ENCODE data around the gene SCLY. TPM values are rescaled to one million over a fixed set of nuclear protein-coding genes. Genes with fewer than 3 reads are reported as not detected.

SCLY gene

GRCh38 chr2:238141541-238142318, 80.9 kb downstream of the SCLY start:
- Histone ChIP-seq H3K4me1 (ENCODE audit: control insufficient read depth, insufficient read depth, low read length) (peaks cover 60% of the 10 kb centered on the region), H3K4me3 (ENCODE audit: low read length) (peak overlapping the region; percentile 34), H3K9me3 (replicated peaks; ENCODE audit: low read length) (no peaks in the 10 kb centered on the region), H3K4me2 (ENCODE audit: low read length) (peak overlapping the region; percentile 75), H3K9ac (ENCODE audit: low read depth, low read length) (peak overlapping the region; percentile 21), H3K36me3 (ENCODE audit: insufficient read depth, low read length) (no peaks in the 10 kb centered on the region), H3K27me3 (ENCODE audit: control insufficient read depth, insufficient read depth, low read length) (no peaks in the 10 kb centered on the region)

- Histone ChIP-seq H3K9ac (ENCODE audit: low read depth, low read length) (peak overlapping the region; percentile 70), H3K4me2 (ENCODE audit: low read length) (peak overlapping the region; percentile 75), H3K4me3 (ENCODE audit: low read length) (peak overlapping the region; percentile 34), H3K36me3 (ENCODE audit: insufficient read depth, low read length) (no peaks in the 10 kb centered on the region), H3K9me3 (replicated peaks; ENCODE audit: low read length) (no peaks in the 10 kb centered on the region), H3K4me1 (ENCODE audit: control insufficient read depth, insufficient read depth, low read length) (peaks cover 52% of the 10 kb centered on the region), H3K27me3 (ENCODE audit: control insufficient read depth, insufficient read depth, low read length) (no peaks in the 10 kb centered on the region)
Observed at GRCh38 chr2:238142382-238143205, 81.8 kb downstream of the SCLY start.

DNA sequence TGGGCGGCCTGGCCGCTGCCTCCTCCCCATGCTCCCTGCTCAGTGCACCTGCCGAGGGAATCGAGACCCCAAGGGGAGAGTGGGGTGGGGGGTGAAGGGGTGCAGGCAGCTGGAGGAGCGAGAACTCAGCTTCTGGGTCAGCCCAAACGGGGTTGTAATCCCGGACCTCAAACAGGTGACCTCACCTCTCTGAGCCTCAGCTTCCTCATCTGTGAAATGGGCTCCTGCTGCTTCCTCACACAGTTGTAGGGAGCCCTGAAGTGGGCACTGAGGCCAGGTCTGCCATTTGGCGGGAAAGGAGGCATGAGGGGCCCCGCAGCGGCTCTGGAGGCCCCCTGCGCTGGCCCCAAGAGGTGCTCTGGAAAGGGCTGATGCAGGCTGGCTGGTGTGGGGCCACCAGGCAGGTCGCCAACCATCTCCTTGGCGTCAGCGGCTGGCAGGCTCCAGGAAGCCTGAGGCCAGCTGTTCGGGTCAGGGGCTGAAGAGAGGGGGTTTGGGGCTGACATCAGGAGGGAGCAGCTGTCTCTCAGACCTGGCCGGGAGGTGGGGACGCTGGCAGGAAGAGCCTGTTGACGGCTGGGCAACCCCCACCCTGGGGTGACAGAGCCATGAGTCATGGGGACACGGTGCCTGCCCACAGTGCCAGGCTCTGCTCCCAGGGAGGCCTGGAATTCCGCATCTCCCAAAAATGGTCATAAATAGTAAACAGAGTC, 82.6 kb downstream of the SCLY start:
- H3K36me3 ChIP-seq (ENCODE audit: insufficient read depth, low read length): no peaks in the 10 kb centered on the region
- peak overlapping the region; percentile 70 for H3K9ac ChIP-seq (ENCODE audit: low read depth, low read length)
- H3K4me3 ChIP-seq (ENCODE audit: low read length): peak overlapping the region; percentile 52

GRCh38 chr2:238144262-238144661, 83.5 kb downstream of the SCLY start:
- no peaks in the 10 kb centered on the region for H3K36me3 ChIP-seq (ENCODE audit: insufficient read depth, low read length)
- H3K9me3 ChIP-seq (replicated peaks; ENCODE audit: low read length): no peaks in the 10 kb centered on the region
- H3K4me2 ChIP-seq (ENCODE audit: low read length): peak overlapping the region; percentile 75
- no peaks in the 10 kb centered on the region for H3K27me3 ChIP-seq (ENCODE audit: control insufficient read depth, insufficient read depth, low read length)
- no peak overlapping the region for H3K4me3 ChIP-seq (ENCODE audit: low read length)
- peak overlapping the region; percentile 55 for H3K9ac ChIP-seq (ENCODE audit: low read depth, low read length)
- peaks cover 36% of the 10 kb centered on the region for H3K4me1 ChIP-seq (ENCODE audit: control insufficient read depth, insufficient read depth, low read length)

More for the DNA sequence above, 82.6 kb downstream of the SCLY start:
- Histone ChIP-seq H3K4me2 (ENCODE audit: low read length) (peak overlapping the region; percentile 75), H3K4me1 (ENCODE audit: control insufficient read depth, insufficient read depth, low read length) (peaks cover 44% of the 10 kb centered on the region), H3K9me3 (replicated peaks; ENCODE audit: low read length) (no peaks in the 10 kb centered on the region), H3K27me3 (ENCODE audit: control insufficient read depth, insufficient read depth, low read length) (no peaks in the 10 kb centered on the region)

DNA sequence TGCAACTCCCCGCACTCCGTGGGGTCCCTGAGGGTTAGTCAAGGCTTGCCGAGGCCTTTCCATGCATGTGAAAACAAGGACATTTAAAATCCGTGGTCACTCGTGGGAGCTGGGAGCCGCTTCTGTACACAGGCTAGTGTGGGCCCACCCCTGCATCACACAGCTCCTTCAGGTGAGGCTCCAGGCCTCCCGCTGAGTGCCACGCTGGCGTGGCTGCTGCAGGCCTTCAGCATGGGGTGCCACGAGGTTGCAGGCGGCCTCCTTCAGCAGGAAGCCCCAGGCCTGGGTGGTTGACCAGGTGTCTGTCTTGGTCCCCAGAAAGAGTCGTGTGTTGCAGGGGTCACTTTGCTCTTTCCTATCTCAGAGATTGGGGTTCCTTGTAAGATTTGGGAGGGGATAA, 84.2 kb downstream of the SCLY start:
- Histone ChIP-seq H3K4me2 (ENCODE audit: low read length) (no peak overlapping the region), H3K27me3 (ENCODE audit: control insufficient read depth, insufficient read depth, low read length) (no peaks in the 10 kb centered on the region), H3K9me3 (replicated peaks; ENCODE audit: low read length) (no peaks in the 10 kb centered on the region), H3K36me3 (ENCODE audit: insufficient read depth, low read length) (no peaks in the 10 kb centered on the region), H3K4me1 (ENCODE audit: control insufficient read depth, insufficient read depth, low read length) (peaks cover 32% of the 10 kb centered on the region), H3K9ac (ENCODE audit: low read depth, low read length) (no peak overlapping the region), H3K4me3 (ENCODE audit: low read length) (no peak overlapping the region)

DNA sequence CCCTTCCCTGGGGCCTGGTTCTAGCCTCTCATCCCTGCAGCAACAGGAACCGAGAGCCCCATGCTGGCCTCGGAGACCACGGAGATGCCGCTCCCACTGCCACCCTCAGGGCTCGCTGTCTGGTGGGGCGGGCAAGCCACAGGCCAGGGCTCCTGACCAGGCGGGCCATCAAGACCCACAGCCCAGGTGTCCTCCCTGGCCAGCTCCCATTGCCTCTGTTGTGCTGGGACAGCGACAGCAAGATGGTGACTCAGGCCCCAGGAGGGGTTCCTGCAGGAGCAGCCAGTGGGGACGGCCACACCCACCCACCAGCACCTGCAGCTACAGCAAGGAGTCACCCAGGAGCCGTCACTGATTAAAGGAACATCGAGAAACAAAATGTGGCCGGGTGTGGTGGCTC, 85.0 kb downstream of the SCLY start:
- Histone ChIP-seq H3K27me3 (ENCODE audit: control insufficient read depth, insufficient read depth, low read length) (no peaks in the 10 kb centered on the region), H3K4me3 (ENCODE audit: low read length) (no peak overlapping the region), H3K36me3 (ENCODE audit: insufficient read depth, low read length) (no peaks in the 10 kb centered on the region), H3K9ac (ENCODE audit: low read depth, low read length) (no peak overlapping the region), H3K9me3 (replicated peaks; ENCODE audit: low read length) (no peaks in the 10 kb centered on the region), H3K4me2 (ENCODE audit: low read length) (no peak overlapping the region), H3K4me1 (ENCODE audit: control insufficient read depth, insufficient read depth, low read length) (peaks cover 32% of the 10 kb centered on the region)

GRCh38 chr2:238146884-238147544, 86.2 kb downstream of the SCLY start:
- no peaks in the 10 kb centered on the region for H3K27me3 ChIP-seq (ENCODE audit: control insufficient read depth, insufficient read depth, low read length)
- no peak overlapping the region for H3K4me3 ChIP-seq (ENCODE audit: low read length)
- H3K4me2 ChIP-seq (ENCODE audit: low read length): no peak overlapping the region
- peaks cover 22% of the 10 kb centered on the region for H3K4me1 ChIP-seq (ENCODE audit: control insufficient read depth, insufficient read depth, low read length)
- no peak overlapping the region for H3K9ac ChIP-seq (ENCODE audit: low read depth, low read length)
- H3K36me3 ChIP-seq (ENCODE audit: insufficient read depth, low read length): no peaks in the 10 kb centered on the region
- H3K9me3 ChIP-seq (replicated peaks; ENCODE audit: low read length): no peaks in the 10 kb centered on the region

GRCh38 chr2:238148981-238149380, 88.2 kb downstream of the SCLY start:
- no peaks in the 10 kb centered on the region for H3K9me3 ChIP-seq (replicated peaks; ENCODE audit: low read length)
- H3K4me1 ChIP-seq (ENCODE audit: control insufficient read depth, insufficient read depth, low read length): peaks cover 2% of the 10 kb centered on the region
- no peak overlapping the region for H3K9ac ChIP-seq (ENCODE audit: low read depth, low read length)
- no peaks in the 10 kb centered on the region for H3K36me3 ChIP-seq (ENCODE audit: insufficient read depth, low read length)
- H3K4me3 ChIP-seq (ENCODE audit: low read length): no peak overlapping the region
- H3K27me3 ChIP-seq (ENCODE audit: control insufficient read depth, insufficient read depth, low read length): no peaks in the 10 kb centered on the region
- no peak overlapping the region for H3K4me2 ChIP-seq (ENCODE audit: low read length)

Small RNA genes within 50 kb of the gene (small RNA-seq; reads per million reads assigned to genes)
- gene RNU6-1333P: not detected

All from skeletal muscle satellite cell (primary cell).